Ovary (tissue), 9 donors: ENCODE measurements around the gene SEMA5B. TPM values are rescaled to one million over a fixed set of nuclear protein-coding genes. Genes with fewer than 3 reads are reported as not detected.

Experiments used
- DNase-seq, 5 donors: peaks; one replicate each; pipeline ENCODE4 v3.0.0-alpha.2; 2019 to 2020
- H3K27ac ChIP-seq, 2 donors: fragments of 200-600 bp; one replicate each; pipeline versions ENCODE4 v1.5.1 to v1.8.0; 2019 to 2022
- H3K27me3 ChIP-seq: fragments of 200-600 bp; one replicate; pipeline ENCODE4 v1.8.0; 2022
- H3K36me3 ChIP-seq: fragments of 200-600 bp; sonication (generic); one replicate; pipeline ENCODE4 v1.5.1; 2019
- H3K4me1 ChIP-seq: one replicate; pipeline ENCODE4 v1.8.1; 2013; ENCODE audit warnings: mild to moderate bottlenecking, moderate library complexity; ENCODE audit not compliant: insufficient read depth
- H3K4me3 ChIP-seq: fragments of 200-600 bp; sonication (generic); one replicate; pipeline ENCODE4 v1.5.1; 2017
- H3K9me3 ChIP-seq, 2 donors: fragments of 200-600 bp in 1 of 2; sonication (generic) in 1 of 2; one replicate each; pipeline versions ENCODE4 v1.5.1 to v1.8.1; 2013 to 2019; ENCODE audit warnings: mild to moderate bottlenecking in 1 of 2, moderate library complexity in 1 of 2
- CTCF ChIP-seq, 3 donors: fragments of 450-650 bp in 2 of 3; fragments of 200-600 bp in 1 of 3; IDR thresholded peaks; one replicate each; pipeline versions ENCODE4 v1.5.1 to v1.8.0; 2016 to 2022; ENCODE audit warnings: antibody characterized with exemption in 3 of 3, mild to moderate bottlenecking in 1 of 3
- EP300 ChIP-seq: sonication (generic); formaldehyde crosslinking; IDR thresholded peaks from one replicate; pipeline ENCODE4 v1.6.1; 2017; ENCODE audit warnings: antibody characterized with exemption
- POLR2A ChIP-seq: fragments of 450-650 bp; IDR thresholded peaks from one replicate; pipeline ENCODE4 v1.6.1; 2017; ENCODE audit warnings: antibody characterized with exemption, mild to moderate bottlenecking, moderate library complexity
- WGBS, 3 donors: extraction: QIAGEN DNeasy Blood & Tissue Kit in 1 of 3; methylation state at CpG; one replicate each; pipeline versions ENCODE4 v1.1.5 to v1.1.7; 2013 to 2017; 5-methylcytosine and 5-hydroxymethylcytosine counted together
- intact Hi-C, 4 donors: fragments of 100-400 bp; cut with DNase I; formaldehyde crosslinking; loops; one replicate each; pipeline versions ENCODE4 v1.11.0 to v1.15.1; 2022 to 2023
- polyA plus RNA-seq, 2 donors: library from polyadenylated mRNA; stranded (reverse); fragments of 200-250 nt in 1 of 2; fragments of 350-450 nt in 1 of 2; fragmentation: Illumina TruSeq in 1 of 2; extraction: RNeasy Lipid Tissue Mini Kit (QIAGEN cat#74804) in 1 of 2; gene quantifications; one replicate each; pipeline ENCODE4 v1.2.3, GENCODE V29; 2013 to 2014
- total RNA-seq, 7 donors: library from RNA; depleted of rRNA in 2 of 7; stranded (reverse); fragments of >200 nt in 2 of 7; fragmentation: NEBNext Ultra II Directional in 3 of 7; extraction: Animal tissue kit (Norgen Biotek cat#: 25700) in 3 of 7; gene quantifications; one replicate each; pipeline versions ENCODE4 v1.1.0 to v1.2.4, GENCODE V29; 2016 to 2023
- donor health status: DM: no; HTN: no; CAD: no; lungs with moderate emphysema.
- donor health status: DM: no; HTN: no; CAD: no.
- donor health status: Bipolar disorder and iron deficiency.
- donor health status: DM: yes; HTN: yes; CAD: no.
- donor health status: DM: no; HTN: no; CAD: no.
- donor health status: DM: yes; HTN: yes; CAD: no.

SEMA5B gene
- total and polyA plus RNA-seq, 9 donors: 0.22 to 3.1 (median 1.3) TPM

DNA sequence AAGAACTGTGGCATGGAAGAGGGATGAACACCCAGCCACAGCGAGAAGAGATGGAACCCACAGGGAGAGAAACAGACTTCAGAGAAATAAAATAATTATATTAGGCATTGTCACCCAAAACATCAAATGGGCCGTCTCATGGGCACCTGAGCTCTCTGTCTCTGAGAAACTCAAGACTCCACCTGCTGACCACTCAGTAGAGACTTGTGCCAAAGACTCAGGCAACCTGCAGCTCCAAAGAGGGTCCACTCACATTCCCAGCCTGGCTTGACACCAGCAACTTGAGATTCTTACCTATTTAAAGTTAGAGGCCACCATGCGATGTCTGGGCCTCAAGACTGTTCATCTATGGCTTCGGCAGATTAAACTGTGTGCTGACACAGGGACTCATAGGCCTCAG, 12.0 kb downstream of the SEMA5B start:
- H3K4me1 ChIP-seq: no peaks in the 10 kb centered on the region
- H3K27ac ChIP-seq: no peak overlapping the region
- TF ChIP-seq EP300 (no peak), POLR2A (no peak), CTCF (IDR thresholded peaks at IDR 0.05) (no peak)
- H3K36me3 ChIP-seq: no peaks in the 10 kb centered on the region
- no peak for DNase-seq
- 82 to 98% (median 98%) methylated on average over 4 of the region's 4 CpGs for WGBS, 3 donors
- no peaks in the 10 kb centered on the region for H3K9me3 ChIP-seq
- H3K4me3 ChIP-seq: no peak overlapping the region
- H3K27me3 ChIP-seq: no peaks in the 10 kb centered on the region
- intact Hi-C loops: no loop called here

DNA sequence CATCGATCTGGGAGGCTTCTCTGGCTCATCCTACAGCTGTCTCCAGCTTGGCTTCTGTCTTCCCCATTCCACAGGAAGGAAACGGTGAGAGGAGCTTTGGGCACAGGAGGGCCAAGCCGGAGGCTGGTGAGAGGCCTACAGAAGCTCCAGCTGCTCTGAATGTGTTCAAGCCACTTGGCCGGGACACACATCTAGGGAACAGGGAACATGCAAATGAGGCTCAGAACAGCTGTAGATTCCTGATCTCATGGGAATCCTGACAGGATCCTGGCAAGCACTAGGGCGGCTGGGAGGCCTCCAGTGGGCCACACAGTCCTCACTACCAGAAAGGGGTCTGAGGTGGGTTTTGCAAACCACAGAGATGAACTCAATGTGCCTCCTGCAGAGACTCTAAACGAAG, 13.7 kb downstream of the SEMA5B start:
- no peaks in the 10 kb centered on the region for H3K36me3 ChIP-seq
- DNase-seq: no peak
- TF ChIP-seq EP300 (no peak), POLR2A (no peak), CTCF (IDR thresholded peaks at IDR 0.05) (no peak)
- no peaks in the 10 kb centered on the region for H3K27me3 ChIP-seq
- H3K4me1 ChIP-seq: no peaks in the 10 kb centered on the region
- no peaks in the 10 kb centered on the region for H3K9me3 ChIP-seq
- H3K27ac ChIP-seq: no peak overlapping the region
- 63 to 70% (median 65%) methylated on average over 6 of the region's 6 CpGs for WGBS, 3 donors
- no peak overlapping the region for H3K4me3 ChIP-seq
- intact Hi-C loops: no loop called here

DNA sequence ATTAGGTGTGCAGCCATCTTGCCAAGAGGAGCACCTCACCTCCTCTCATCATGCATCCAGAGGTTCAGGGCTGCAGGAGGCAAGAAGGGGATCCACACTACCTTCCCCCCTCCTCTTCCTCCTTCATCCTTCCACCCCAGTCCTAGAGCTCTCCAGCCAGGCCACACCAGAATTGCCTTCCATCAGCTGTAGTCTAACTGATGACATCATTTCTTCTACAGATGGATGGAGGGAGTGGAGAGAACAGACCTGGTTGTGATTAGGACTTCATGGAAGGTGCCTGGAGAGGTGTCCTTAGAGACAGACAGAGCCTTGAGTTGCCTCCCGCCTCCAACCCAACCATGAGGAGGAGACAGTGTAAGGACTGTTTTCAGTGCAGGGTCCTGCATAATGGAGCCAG, 14.9 kb downstream of the SEMA5B start:
- no peak overlapping the region for H3K27ac ChIP-seq
- no peak overlapping the region for H3K4me3 ChIP-seq
- intact Hi-C loops: no loop called here
- WGBS, 3 donors: 96 to 98% (median 96%) methylated on average over 1 of the region's 1 CpG
- H3K36me3 ChIP-seq: no peaks in the 10 kb centered on the region
- TF ChIP-seq POLR2A (no peak), CTCF (IDR thresholded peaks at IDR 0.05) (no peak), EP300 (no peak)
- H3K4me1 ChIP-seq: no peaks in the 10 kb centered on the region
- no peaks in the 10 kb centered on the region for H3K9me3 ChIP-seq
- no peaks in the 10 kb centered on the region for H3K27me3 ChIP-seq
- no peak for DNase-seq

DNA sequence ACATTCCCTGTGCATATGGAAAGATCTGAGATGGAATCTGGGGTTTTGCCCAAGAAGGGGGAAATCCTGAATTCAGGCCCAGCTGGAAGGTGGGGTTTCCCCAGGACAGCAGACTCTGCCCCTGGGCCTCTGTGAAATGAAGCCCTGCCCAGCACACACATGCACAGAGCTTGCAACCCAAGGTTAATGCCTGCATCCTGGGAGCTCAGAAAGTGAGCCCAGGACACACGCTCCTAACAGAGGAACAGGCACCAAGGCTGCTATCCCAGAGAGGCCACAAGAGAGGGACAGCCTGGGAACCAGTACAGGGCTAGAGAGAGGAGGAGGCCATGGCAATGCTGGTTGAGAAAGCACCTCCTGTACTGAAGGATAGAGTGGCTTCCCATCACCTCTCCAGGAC, 16.1 kb downstream of the SEMA5B start:
- Histone ChIP-seq H3K4me3 (no peak overlapping the region), H3K9me3 (no peaks in the 10 kb centered on the region), H3K27me3 (no peaks in the 10 kb centered on the region), H3K27ac (no peak overlapping the region), H3K36me3 (no peaks in the 10 kb centered on the region), H3K4me1 (no peaks in the 10 kb centered on the region)
- TF ChIP-seq POLR2A (no peak), EP300 (no peak), CTCF (IDR thresholded peaks at IDR 0.05) (no peak)
- 83 to 100% (median 93%) methylated on average over 1 of the region's 1 CpG for whole genome bisulfite sequencing, 3 donors
- DNase-seq: no peak
- intact Hi-C loops: no loop called here

- 68 to 76% (median 74%) methylated on average over 6 of the region's 6 CpGs for WGBS, 3 donors
- Histone ChIP-seq H3K27me3 (no peaks in the 10 kb centered on the region), H3K9me3 (no peaks in the 10 kb centered on the region), H3K27ac (no peak overlapping the region), H3K4me3 (no peak overlapping the region), H3K4me1 (no peaks in the 10 kb centered on the region), H3K36me3 (no peaks in the 10 kb centered on the region)
- no peak for DNase-seq
- TF ChIP-seq EP300 (no peak), CTCF (IDR thresholded peaks at IDR 0.05) (no peak), POLR2A (no peak)
- intact Hi-C loops: no loop called here
These were observed 18.7 kb downstream of the SEMA5B start for GRCh38 chr3:123008840-123009239.
